Kidney (tissue), 14 donors: ENCODE measurements around the gene MALL. TPM values are rescaled to one million over a fixed set of nuclear protein-coding genes. Genes with fewer than 3 reads are reported as not detected.

Source experiments
- DNase-seq, 5 donors: peaks; one replicate each; pipeline ENCODE4 v3.0.0-alpha.2; 2013 to 2020
- FAIRE-seq: peaks from 2 replicates; lab custom pipeline; 2012; peaks lifted over from hg19 to GRCh38; lab: Jason Lieb, UNC
- H3K27ac ChIP-seq, 2 donors: one replicate each; pipeline ENCODE4 v1.7.0; 2013; ENCODE audit warnings: low read depth in 2 of 2, low read length in 2 of 2, inconsistent platforms in 1 of 2
- H3K27me3 ChIP-seq: one replicate; pipeline ENCODE4 v1.7.1; 2013; ENCODE audit warnings: low read length, inconsistent platforms; ENCODE audit not compliant: control insufficient read depth, insufficient read depth
- H3K36me3 ChIP-seq, 3 donors: one replicate each; pipeline versions ENCODE4 v1.7.0 to v1.7.1; 2013; ENCODE audit warnings: low read length in 3 of 3, control low read depth in 1 of 3, inconsistent platforms in 1 of 3; ENCODE audit not compliant: insufficient read depth in 3 of 3, control insufficient read depth in 2 of 3
- H3K4me1 ChIP-seq, 3 donors: one replicate each; pipeline versions ENCODE4 v1.7.0 to v1.7.1; 2013; ENCODE audit warnings: low read length in 3 of 3, inconsistent platforms in 1 of 3, low read depth in 1 of 3; ENCODE audit not compliant: control insufficient read depth in 2 of 3, insufficient read depth in 2 of 3
- H3K4me3 ChIP-seq, 3 donors: one replicate each; pipeline versions ENCODE4 v1.7.0 to v1.8.1; 2013; ENCODE audit warnings: low read length in 3 of 3, control low read depth in 1 of 3, inconsistent platforms in 1 of 3
- H3K9ac ChIP-seq, 3 donors: one replicate each; pipeline versions ENCODE4 v1.7.0 to v1.7.1; 2013; ENCODE audit warnings: low read length in 3 of 3, control low read depth in 1 of 3, inconsistent platforms in 1 of 3
- H3K9me3 ChIP-seq, 3 donors: one replicate each; pipeline versions ENCODE4 v1.7.0 to v1.7.1; 2013; ENCODE audit warnings: low read length in 3 of 3, control low read depth in 1 of 3, inconsistent platforms in 1 of 3; ENCODE audit not compliant: control insufficient read depth in 2 of 3, insufficient read depth in 1 of 3
- CTCF ChIP-seq: IDR thresholded peaks from 3 replicates; pipeline ENCODE4 v1.5.1; 2012; ENCODE audit warnings: mild to moderate bottlenecking, moderate library complexity, borderline replicate concordance; ENCODE audit not compliant: insufficient read depth; ENCODE audit errors: extremely low read depth
- intact Hi-C: fragments of 100-400 bp; cut with DNase I; formaldehyde crosslinking; loops from one replicate; pipeline ENCODE4 v1.11.1; 2022
- polyA plus RNA-seq: library from polyadenylated mRNA; stranded (reverse); fragments of 350-450 nt; fragmentation: Illumina TruSeq; extraction: RNeasy Lipid Tissue Mini Kit (QIAGEN cat#74804); gene quantifications from one replicate; pipeline ENCODE4 v1.2.3, GENCODE V29; 2014; ENCODE audit warnings: low read depth, low replicate concordance; ENCODE audit not compliant: insufficient read depth
- total RNA-seq: library from RNA; stranded (reverse); fragmentation: NEBNext Ultra II Directional; extraction: Animal tissue kit (Norgen Biotek cat#: 25700); gene quantifications from one replicate; pipeline ENCODE4 v1.2.1, GENCODE V29; 2021
- donor health status: control.
- donor health status: control.
- donor health status: control.
- donor health status: control.
- donor health status: control.
- donor health status: DM: yes; HTN: yes; CAD: no.
- donor health status: Normal renal cell carcinoma (clear cell type).

Gene MALL
- total and polyA plus RNA-seq, 2 donors from 2014 or later = 9.7 to 26.2 TPM

GRCh38 chr2:110100480-110100879 is 15.1 kb downstream of the MALL start:
- no peak overlapping the region for H3K27ac ChIP-seq
- H3K9me3 ChIP-seq = no peaks in the 10 kb centered on the region
- peaks cover 0 to 21% (median 18%) of the 10 kb centered on the region in 3 donors for H3K4me1 ChIP-seq
- no peaks in the 10 kb centered on the region for H3K36me3 ChIP-seq
- intact Hi-C loops = no loop called here
- TF ChIP-seq CTCF = no peak
- no peak for FAIRE-seq
- H3K4me3 ChIP-seq = no peak overlapping the region
- no peak overlapping the region for H3K9ac ChIP-seq
- H3K27me3 ChIP-seq = no peaks in the 10 kb centered on the region
- DNase-seq = no peak

- no peak for TF ChIP-seq CTCF
- Histone ChIP-seq H3K9ac (no peak overlapping the region), H3K9me3 (no peaks in the 10 kb centered on the region), H3K4me3 (no peak overlapping the region), H3K4me1 (peaks cover 0 to 21% (median 18%) of the 10 kb centered on the region in 3 donors), H3K27me3 (no peaks in the 10 kb centered on the region), H3K36me3 (no peaks in the 10 kb centered on the region), H3K27ac (no peak overlapping the region)
- peak in 1 of 5 donors; percentile 20 for DNase-seq
- FAIRE-seq = no peak
- intact Hi-C loops = no loop called here
These were observed 16.0 kb downstream of the MALL start for GRCh38 chr2:110099471-110100225.

- no peak for TF ChIP-seq CTCF
- Histone ChIP-seq H3K27me3 (no peaks in the 10 kb centered on the region), H3K36me3 (no peaks in the 10 kb centered on the region), H3K4me1 (peaks cover 0 to 21% (median 18%) of the 10 kb centered on the region in 3 donors), H3K9ac (no peak overlapping the region), H3K4me3 (no peak overlapping the region), H3K27ac (no peak overlapping the region), H3K9me3 (no peaks in the 10 kb centered on the region)
- DNase-seq (peak in 3 of 5 donors; percentile 23 to 47 (median 38)), FAIRE-seq (no peak)
- intact Hi-C loops = no loop called here
These were observed 16.6 kb downstream of the MALL start for GRCh38 chr2:110099038-110099425.
